Activated CD4-positive, alpha-beta T cell treated with anti-CD3 and anti-CD28 coated beads, Interleukin-2, amount 50 U/mL, for 16 hours (primary cell): ENCODE results near the gene TJP1.

Experiments
- DNase-seq: peaks from one replicate; pipeline ENCODE4 v3.0.0-alpha.2; 2020

The TJP1 gene

DNA sequence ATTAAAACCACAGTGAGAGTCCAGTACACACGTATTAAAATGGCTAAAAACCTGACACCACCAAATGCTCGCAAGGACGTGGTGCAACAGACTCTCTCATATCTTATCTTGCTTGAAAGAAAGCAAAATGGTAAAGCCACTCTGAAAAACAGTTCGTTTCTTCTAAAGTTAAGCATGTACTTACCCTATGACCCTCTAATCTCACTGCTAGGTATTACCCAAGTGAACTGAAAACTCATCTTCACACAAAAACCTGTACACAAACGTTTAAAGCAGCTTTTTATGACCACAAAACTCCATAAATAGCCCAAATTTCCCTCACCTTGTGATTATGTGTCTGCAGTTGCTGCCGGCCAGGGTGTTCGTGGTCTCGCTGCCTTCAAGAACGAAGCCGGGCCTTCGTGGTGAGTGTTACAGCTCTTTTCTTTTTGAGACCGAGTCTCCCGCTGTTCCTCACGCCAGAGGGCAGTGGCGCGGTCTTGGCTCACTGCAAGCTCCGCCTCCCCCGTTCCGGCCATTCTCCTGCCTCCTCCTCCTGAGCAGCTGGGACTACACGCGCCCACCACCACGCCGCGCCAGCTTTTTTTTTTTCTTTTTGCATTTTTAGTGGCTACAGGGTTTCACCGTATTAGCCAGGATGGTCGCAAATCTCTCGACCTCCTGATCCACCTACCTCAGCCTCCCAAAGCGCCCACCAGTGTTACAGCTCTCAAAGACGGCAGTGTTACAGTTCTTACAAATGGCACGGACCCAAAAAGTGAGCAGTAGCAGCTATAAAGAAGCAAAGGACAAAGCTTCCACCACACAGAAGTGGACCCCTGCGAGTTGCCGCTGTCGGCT, 165.4 kb downstream of the TJP1 start:
- DNase-seq, result no peak

GRCh38 chr15:29652595-29652994, 169.7 kb downstream of the TJP1 start:
- no peak for DNase-seq

DNA sequence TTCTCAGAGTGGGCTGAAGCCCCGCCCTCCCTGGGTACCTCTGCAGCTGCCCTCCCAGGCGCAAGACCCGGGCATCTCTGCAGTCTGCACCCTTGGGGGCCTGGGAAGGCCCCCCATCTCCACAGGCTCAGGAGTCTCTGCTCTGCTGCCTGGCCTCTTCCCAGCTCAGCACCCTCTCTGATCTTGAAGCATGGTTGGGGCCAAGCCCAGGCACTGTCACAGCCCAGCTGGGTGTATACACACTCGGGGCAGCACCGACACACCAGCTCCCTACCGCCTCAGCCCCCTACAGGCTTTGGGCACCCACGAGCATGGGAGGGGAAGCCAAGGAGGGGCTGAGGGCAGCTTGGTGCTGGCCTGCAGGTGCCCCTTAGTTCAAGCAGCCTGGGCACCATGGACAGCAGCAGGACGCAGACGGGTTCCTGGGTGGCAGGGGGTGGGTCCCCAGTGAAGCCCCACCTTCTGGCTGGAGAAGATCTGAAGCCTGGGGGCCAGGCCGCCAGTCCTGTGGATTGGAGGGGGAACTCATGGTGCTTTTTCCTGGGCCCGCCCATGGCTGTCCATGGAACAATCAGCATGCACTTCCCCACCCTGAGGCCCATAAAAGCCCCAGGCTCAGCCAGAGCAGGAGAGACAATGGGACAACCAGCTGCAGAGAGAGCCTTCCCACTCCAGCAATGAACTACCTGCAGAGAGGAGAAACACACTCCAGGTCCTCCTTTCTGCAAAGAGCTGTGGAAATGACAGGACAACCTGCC, 170.6 kb downstream of the TJP1 start:
- DNase-seq, result no peak
